Measurements from ENCODE around the gene USP47.
A peak's percentile ranks its signal among the peaks of the same experiment; 100 is the strongest.

Gene USP47

GRCh38 chr11:11946180-11946579, 104.4 kb downstream of the USP47 start:
- no peak for DNase-seq

GRCh38 chr11:11946878-11947277, 105.1 kb downstream of the USP47 start:
- DNase-seq = no peak

- DNase-seq = no peak
Observed at GRCh38 chr11:11947825-11948224, 106.1 kb downstream of the USP47 start.

- no peak for DNase-seq
Observed at GRCh38 chr11:11948242-11948947, 106.6 kb downstream of the USP47 start.

- no peak for DNase-seq
Observed at GRCh38 chr11:11949482-11949881, 107.7 kb downstream of the USP47 start.

GRCh38 chr11:11952036-11952435, 110.3 kb downstream of the USP47 start:
- no peak for DNase-seq

- no peak for DNase-seq
Observed at GRCh38 chr11:11956006-11956405, 114.2 kb downstream of the USP47 start.

GRCh38 chr11:11958403-11959231, 116.8 kb downstream of the USP47 start:
- DNase-seq = no peak

- no peak for DNase-seq
Observed at GRCh38 chr11:11959601-11960000, 117.8 kb downstream of the USP47 start.

- DNase-seq = no peak
Observed at GRCh38 chr11:11960687-11961086, 118.9 kb downstream of the USP47 start.

- peak; percentile 74 for DNase-seq
Observed at GRCh38 chr11:11961399-11962028, 119.7 kb downstream of the USP47 start.

- DNase-seq = no peak
Observed at GRCh38 chr11:11963067-11963466, 121.3 kb downstream of the USP47 start.

- DNase-seq = peak; percentile 87
Observed at GRCh38 chr11:11963842-11964773, 122.3 kb downstream of the USP47 start.

GRCh38 chr11:11964774-11965150, 123.0 kb downstream of the USP47 start:
- DNase-seq = no peak

- DNase-seq = no peak
Observed at GRCh38 chr11:11965192-11965591, 123.4 kb downstream of the USP47 start.

- no peak for DNase-seq
Observed at GRCh38 chr11:11965656-11966353, 124.0 kb downstream of the USP47 start.

- DNase-seq = no peak
Observed at GRCh38 chr11:11966354-11966741, 124.6 kb downstream of the USP47 start.

GRCh38 chr11:11966826-11967668, 125.3 kb downstream of the USP47 start:
- DNase-seq = peak; percentile 87

GRCh38 chr11:11967669-11968510, 126.1 kb downstream of the USP47 start:
- DNase-seq = peak; percentile 52
